NCI-H446 treated with DMSO at 0.1 percent for 48 hours (cell line): ENCODE measurements around the gene SCUBE3.

Experiments
- DNase-seq: peaks from one replicate; lab custom pipeline; 2025; lab: John Stamatoyannopoulos, UW

The SCUBE3 gene

GRCh38 chr6:35213298-35213791 is 411 bp upstream of the SCUBE3 start:
- no peak for DNase-seq

GRCh38 chr6:35214869-35215664 is 1.3 kb downstream of the SCUBE3 start:
- no peak for DNase-seq

DNA sequence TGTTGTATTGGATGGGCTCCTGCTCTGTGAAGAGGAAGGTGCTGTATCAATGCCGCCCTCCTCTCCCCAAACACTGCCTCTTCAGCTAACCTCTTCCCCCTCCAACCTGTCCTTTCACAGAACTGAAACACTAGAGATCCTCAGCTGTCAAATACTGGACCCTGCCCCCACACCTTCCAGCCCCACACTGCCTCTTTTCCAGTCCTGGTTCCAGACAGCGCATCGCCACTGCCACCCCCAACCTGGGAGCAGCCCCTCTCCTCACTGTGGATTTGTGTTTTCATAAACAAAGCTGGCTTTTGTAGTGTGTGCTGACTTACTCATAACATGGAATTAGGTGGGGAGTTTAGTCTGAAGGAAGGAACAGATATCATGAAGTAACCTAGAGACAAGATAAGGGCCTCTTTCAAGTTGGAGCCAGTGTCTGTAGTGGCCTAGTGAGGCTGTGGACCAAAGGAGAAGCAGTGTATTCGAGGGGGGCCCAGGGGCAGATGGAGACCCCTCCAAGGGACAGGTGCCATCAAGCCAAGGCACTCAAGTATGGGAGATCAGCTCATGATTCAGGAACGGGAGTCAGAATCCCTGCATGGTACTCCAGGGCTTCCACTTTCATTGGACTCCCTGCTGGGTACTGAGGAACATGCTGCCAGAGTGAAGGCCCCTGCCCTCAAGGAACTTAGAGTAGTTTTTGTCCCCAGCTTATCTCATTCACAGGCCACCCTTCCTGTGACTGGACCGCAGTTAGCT is 2.1 kb downstream of the SCUBE3 start:
- no peak for DNase-seq

DNA sequence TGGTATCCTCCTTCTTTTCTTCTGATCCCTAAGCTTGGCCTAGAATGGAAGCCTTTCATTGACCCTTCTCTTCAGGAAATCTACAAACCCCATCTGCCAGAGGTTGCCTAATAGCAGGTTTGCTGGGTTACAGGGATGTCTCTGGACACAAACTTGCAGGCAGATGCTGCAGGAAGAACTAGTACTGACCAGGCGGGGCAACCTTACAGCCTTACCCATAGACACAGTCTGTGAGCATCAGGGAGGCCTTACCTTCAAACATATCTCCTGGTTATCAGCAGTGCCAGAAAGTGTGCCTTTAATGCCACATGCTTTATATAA is 2.6 kb downstream of the SCUBE3 start:
- no peak for DNase-seq

GRCh38 chr6:35216851-35217811 is 3.4 kb downstream of the SCUBE3 start:
- DNase-seq = no peak

GRCh38 chr6:35218021-35218420 is 4.3 kb downstream of the SCUBE3 start:
- DNase-seq = no peak

DNA sequence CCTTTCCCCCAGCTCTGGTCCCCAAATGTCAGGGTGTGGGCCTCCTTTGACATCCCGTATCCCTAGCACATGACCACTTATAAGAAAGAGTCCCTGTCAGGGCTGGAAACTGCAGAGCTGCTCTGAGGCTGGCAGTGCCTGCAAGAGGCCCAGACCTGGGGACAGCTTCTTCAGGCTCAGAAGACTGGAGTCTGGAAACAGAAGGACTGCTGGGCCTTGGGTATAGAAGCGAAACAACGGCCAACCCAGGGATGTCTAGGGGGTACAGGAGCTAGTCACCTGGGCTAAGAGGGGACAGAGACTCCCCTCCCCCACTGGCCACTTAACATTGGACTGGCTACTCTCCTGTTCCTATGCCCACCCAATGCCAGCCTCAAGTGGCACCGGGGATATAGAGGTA is 4.7 kb downstream of the SCUBE3 start:
- DNase-seq = no peak

GRCh38 chr6:35219683-35220326 is 6.0 kb downstream of the SCUBE3 start:
- no peak for DNase-seq

DNA sequence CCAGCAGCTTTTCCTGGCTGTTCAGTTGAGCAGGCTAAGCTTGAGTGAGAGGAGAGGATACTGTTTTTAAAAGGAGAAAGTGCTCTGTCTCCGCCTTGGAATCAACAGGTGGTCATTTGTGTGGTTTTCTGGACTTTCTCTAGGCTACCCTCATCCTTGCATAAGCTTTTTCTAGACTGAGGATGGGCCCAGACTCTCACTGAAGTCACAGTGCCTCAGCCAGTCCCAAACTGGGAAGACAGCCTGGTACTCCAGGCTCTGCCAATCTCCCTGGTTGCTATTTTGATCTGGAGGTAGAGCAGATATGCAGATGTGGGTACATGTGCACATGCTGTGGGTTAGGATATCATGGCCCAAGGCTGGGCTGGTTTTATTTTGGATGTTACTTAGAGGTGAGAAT is 7.0 kb downstream of the SCUBE3 start:
- no peak for DNase-seq

DNA sequence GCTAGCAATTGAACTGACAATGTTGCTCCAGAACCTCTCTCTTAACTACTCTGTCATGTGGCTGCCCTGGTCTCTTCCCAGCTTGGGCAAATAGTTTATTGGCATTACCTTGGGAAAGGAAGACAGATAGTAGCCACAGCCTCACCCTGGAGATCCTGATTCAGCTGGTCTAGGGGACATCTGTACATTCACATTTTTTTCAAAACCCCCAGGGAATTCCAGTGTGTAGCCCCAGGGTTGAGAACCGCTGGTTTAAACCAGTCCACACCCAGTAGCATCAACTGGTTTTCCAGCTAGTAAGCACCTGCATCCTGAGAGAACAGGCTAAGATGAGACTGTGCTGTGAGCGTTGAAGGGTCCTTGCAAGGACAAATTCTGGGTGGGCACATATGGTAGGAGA is 9.6 kb downstream of the SCUBE3 start:
- DNase-seq = no peak

- no peak for DNase-seq
Measured at GRCh38 chr6:35224720-35225119, 11.0 kb downstream of the SCUBE3 start.

DNA sequence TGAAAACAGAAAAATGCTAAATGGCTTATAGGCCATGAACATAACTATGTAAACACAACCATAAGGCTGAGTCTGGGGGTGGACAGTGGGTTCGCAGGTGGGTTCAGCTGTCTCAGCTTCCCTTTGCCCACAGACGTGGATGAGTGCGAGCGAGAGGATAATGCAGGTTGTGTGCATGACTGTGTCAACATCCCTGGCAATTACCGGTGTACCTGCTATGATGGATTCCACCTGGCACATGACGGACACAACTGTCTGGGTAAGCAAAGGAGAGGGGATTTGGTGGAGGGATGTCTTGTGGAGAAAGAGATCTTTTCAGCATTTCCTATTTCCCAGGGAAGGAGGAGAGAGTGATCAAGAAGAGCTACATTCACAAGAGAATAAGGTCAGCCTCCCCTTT is 14.7 kb downstream of the SCUBE3 start:
- no peak for DNase-seq

- no peak for DNase-seq
Measured at GRCh38 chr6:35229304-35229703, 15.5 kb downstream of the SCUBE3 start.

- DNase-seq = no peak
Measured at GRCh38 chr6:35230498-35230897, 16.7 kb downstream of the SCUBE3 start.

- DNase-seq = no peak
Measured at GRCh38 chr6:35230950-35231349, 17.2 kb downstream of the SCUBE3 start.

DNA sequence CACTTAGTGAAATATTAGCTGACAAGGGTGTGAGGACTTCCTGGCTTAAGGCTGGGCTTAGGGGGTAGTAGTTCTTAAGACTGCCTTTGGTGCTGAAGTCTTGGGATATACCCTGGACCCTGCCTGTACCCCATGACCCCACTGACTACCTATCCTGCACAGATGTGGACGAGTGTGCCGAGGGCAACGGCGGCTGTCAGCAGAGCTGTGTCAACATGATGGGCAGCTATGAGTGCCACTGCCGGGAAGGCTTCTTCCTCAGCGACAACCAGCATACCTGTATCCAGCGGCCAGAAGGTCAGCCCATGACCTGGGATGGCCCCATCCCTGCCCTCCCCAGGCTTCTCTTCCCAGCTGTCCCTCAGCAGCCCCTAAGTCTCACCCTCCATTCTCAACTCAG is 17.8 kb downstream of the SCUBE3 start:
- DNase-seq = no peak

DNA sequence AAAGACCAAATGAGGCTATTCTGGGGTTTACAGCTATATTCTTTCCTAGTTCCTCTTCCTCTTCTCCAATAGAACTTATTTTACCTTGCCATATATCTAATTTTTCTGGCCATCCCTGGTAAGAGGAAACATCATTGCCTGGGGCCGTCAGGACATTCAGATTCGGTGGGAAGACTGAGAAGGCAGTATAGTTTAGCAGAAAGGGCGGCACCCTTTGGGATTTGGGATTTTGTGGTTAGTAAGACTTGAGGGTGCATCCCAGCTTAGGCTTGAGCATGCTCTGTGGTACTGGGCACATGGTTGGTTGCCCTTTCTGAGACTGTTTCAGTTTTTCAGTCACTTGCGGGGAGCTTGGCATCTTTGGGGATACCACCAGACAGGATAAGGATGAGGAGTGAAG is 21.1 kb downstream of the SCUBE3 start:
- no peak for DNase-seq

- DNase-seq = no peak
Measured at GRCh38 chr6:35236223-35236622, 22.5 kb downstream of the SCUBE3 start.

DNA sequence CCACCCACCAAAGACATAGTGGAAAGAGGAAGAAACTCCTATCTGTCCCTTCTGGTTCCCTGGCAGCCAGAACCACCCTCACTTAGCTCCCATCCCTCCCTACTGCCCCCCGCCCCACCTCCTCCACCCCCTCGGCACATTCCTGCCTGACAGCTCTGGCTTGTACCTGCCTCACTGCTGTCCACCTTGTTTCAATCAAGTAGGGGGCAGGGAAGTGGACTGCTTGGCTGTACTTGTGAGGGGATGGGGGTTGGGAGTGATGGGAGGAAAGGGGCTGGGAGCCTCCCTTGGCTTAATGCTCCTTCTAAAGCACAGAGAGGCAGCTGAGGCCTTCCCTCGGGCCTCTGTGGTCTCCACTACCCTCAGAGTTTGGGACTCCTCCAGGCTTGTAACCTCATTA is 23.7 kb downstream of the SCUBE3 start:
- no peak for DNase-seq

- no peak for DNase-seq
Measured at GRCh38 chr6:35238843-35239289, 25.1 kb downstream of the SCUBE3 start.

GRCh38 chr6:35239581-35239980 is 25.8 kb downstream of the SCUBE3 start:
- no peak for DNase-seq
